HG02678 (cell line): ENCODE results near the gene FIS1.
"Not testable (repeated sequence)": the region's sequence is repeated elsewhere in the genome, so short reads cannot be mapped to it uniquely, and the experiment has no call there.

Experiments used
- ATAC-seq: cut with Tn5 transposase; IDR thresholded peaks from one replicate; pipeline ENCODE4 v1.9.1; 2021; ENCODE audit warnings: mild to moderate bottlenecking, moderate library complexity; ENCODE audit not compliant: unreplicated experiment

FIS1 gene

GRCh38 chr7:101258243-101258731, 13.4 kb upstream of the FIS1 start:
- no peak for ATAC-seq

- no peak for ATAC-seq
Measured at GRCh38 chr7:101255796-101256195, 10.9 kb upstream of the FIS1 start.

GRCh38 chr7:101253199-101253598, 8.3 kb upstream of the FIS1 start:
- ATAC-seq, result not testable (repeated sequence)

- peak; percentile 99 for ATAC-seq
Measured at GRCh38 chr7:101251871-101252659, 7.2 kb upstream of the FIS1 start.

- no peak for ATAC-seq
Measured at GRCh38 chr7:101250324-101250723, 5.4 kb upstream of the FIS1 start.

GRCh38 chr7:101248276-101248675, 3.4 kb upstream of the FIS1 start:
- no peak for ATAC-seq

- no peak for ATAC-seq
Measured at GRCh38 chr7:101245147-101245668, 327 bp upstream of the FIS1 start.

GRCh38 chr7:101243646-101244374, 1.1 kb downstream of the FIS1 start:
- ATAC-seq, result no peak

- no peak for ATAC-seq
Measured at GRCh38 chr7:101241443-101242349, 3.2 kb downstream of the FIS1 start.

- no peak for ATAC-seq
Measured at GRCh38 chr7:101241015-101241363, 3.9 kb downstream of the FIS1 start.

- no peak for ATAC-seq
Measured at GRCh38 chr7:101240226-101241014, 4.5 kb downstream of the FIS1 start.

- ATAC-seq, result no peak
Measured at GRCh38 chr7:101239951-101240220, 5.0 kb downstream of the FIS1 start.

GRCh38 chr7:101239191-101239950, 5.5 kb downstream of the FIS1 start:
- ATAC-seq, result no peak

- ATAC-seq, result no peak
Measured at GRCh38 chr7:101238226-101239182, 6.4 kb downstream of the FIS1 start.

- ATAC-seq, result no peak
Measured at GRCh38 chr7:101237206-101238067, 7.4 kb downstream of the FIS1 start, which contains the start of gene CLDN15. Gene CLDN15 (minus strand): TSS chr7:101237802. CDS start chr7:101237581, 221 bp downstream.

GRCh38 chr7:101236292-101236835, 8.5 kb downstream of the FIS1 start:
- no peak for ATAC-seq

- ATAC-seq, result no peak
Measured at GRCh38 chr7:101235522-101235921, 9.4 kb downstream of the FIS1 start.
